ENCODE results near the gene MBL2.

The MBL2 gene

DNA sequence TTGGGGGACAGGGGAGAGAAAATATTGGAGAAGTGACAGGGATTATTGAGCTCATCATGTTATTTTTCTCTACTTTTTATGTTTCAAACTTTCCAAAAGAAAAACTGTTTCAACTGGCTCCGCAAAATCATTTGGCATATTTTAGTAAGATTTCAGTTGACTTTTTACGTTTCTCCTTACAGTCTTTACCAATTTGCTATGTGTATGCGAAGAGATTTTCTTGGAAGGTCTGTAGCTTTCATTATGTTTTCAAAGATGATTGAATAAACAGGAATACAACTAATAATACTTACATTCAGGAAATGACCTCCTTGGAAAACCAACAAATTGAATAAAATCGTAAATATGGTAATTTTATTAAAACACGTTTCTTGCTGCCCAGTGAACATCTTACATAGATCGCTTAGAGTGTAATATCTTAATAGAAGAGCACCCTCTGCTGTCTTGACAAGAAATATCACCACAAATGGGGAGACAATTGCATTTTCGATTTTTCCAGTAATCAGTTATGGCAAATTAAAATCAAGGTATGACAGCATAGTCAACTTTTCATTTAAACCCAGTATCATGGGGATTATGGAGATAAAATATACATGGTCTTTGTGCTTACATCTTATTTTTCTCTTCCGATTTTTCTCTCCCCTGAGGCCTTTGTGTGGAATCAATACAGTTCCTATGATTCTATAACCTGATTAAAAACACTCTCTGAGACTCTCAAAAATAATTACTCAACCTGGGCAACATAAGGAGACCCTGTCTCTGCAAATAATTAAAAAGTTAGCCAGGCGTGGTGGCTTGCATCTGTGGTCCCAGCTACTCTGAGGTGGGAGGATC is 43.1 kb downstream of the MBL2 start:
- Mint-ChIP-seq H3K4me1 (no peaks in the 10 kb centered on the region), H3K9me3 (peaks cover 9% of the 10 kb centered on the region), H3K4me3 (no peak overlapping the region), H3K27ac (no peak overlapping the region), H3K36me3 (no peaks in the 10 kb centered on the region), H3K27me3 (no peaks in the 10 kb centered on the region)

DNA sequence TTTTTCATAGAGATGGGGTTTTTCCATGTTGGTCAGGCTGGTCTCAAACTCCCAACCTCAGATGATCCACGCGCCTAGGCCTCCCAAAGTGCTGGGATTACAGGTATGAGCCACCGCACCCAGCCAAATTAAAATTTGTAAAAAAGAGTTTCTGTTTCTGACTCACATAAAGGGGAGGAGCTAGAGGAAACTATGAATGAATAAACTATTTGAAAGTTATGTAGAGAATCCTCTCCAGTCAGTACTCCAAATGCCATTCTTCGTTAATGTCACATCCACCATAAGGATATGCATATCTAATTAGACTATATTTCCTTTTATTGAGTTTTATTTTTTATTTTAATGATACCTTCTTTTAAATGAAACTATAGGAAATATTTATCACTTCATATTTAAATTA is 52.6 kb downstream of the MBL2 start:
- Mint-ChIP-seq H3K9me3 (peaks cover 6% of the 10 kb centered on the region), H3K27ac (no peak overlapping the region), H3K4me1 (no peaks in the 10 kb centered on the region), H3K27me3 (no peaks in the 10 kb centered on the region), H3K4me3 (no peak overlapping the region), H3K36me3 (no peaks in the 10 kb centered on the region)
